H1 (cell line): ENCODE results near the gene CORO2B. TPM values are rescaled to one million over a fixed set of nuclear protein-coding genes. Genes with fewer than 3 reads are reported as not detected.

Experiments
- CBX5 ChIP-seq: fragments of 300-800, 300-1000 bp; sonication (generic); IDR thresholded peaks from 2 replicates; pipeline ENCODE4 v1.7.1; 2016; ENCODE audit warnings: antibody characterized with exemption, low read length, low read depth
- E2F6 ChIP-seq: IDR thresholded peaks from 2 replicates; pipeline ENCODE4 v1.6.1; 2012; ENCODE audit warnings: inconsistent platforms
- EP300 ChIP-seq, 2 experiments: IDR thresholded peaks; 1 replicate in 1 of 2; 2 replicates in 1 of 2; pipeline ENCODE4 v1.6.1; 2011 to 2012; ENCODE audit warnings: low read depth in 2 of 2, low read length in 2 of 2, mild to moderate bottlenecking in 2 of 2, borderline replicate concordance in 1 of 2, inconsistent platforms in 1 of 2, moderate library complexity in 1 of 2
- JUN ChIP-seq: IDR thresholded peaks from 2 replicates; pipeline ENCODE4 v1.6.1; 2011; ENCODE audit warnings: low read depth, mild to moderate bottlenecking, improper control_type of control experiment, low read length
- MAFK ChIP-seq: IDR thresholded peaks from 2 replicates; pipeline ENCODE4 v1.6.1; 2012; ENCODE audit warnings: low read depth, mild to moderate bottlenecking, improper control_type of control experiment, low read length
- PHF8 ChIP-seq: fragments of 200-600 bp; sonication (generic); conservative IDR thresholded peaks from 2 replicates; pipeline ENCODE4 v1.7.1; 2012; ENCODE audit warnings: low read depth, mild to moderate bottlenecking, inconsistent platforms, low read length, moderate library complexity
- SP2 ChIP-seq: IDR thresholded peaks from 2 replicates; pipeline ENCODE4 v1.6.1; 2012; ENCODE audit warnings: mild to moderate bottlenecking, low read length, inconsistent platforms
- TAF1 ChIP-seq: IDR thresholded peaks from 2 replicates; pipeline ENCODE4 v1.6.1; 2011; ENCODE audit warnings: mild to moderate bottlenecking, low read depth, low read length
- polyA plus RNA-seq, 7 experiments: library from polyadenylated mRNA; depleted of rRNA in 3 of 7; stranded (reverse) in 5 of 7; unstranded in 2 of 7; fragments of >200 nt in 5 of 7; fragments of 200-250 nt in 2 of 7; gene quantifications; 1 replicate in 5 of 7; 2 replicates in 1 of 7; 4 replicates in 1 of 7; pipeline versions ENCODE4 v1.2.1 to v1.2.3, GENCODE V29; 2011 to 2013; ENCODE audit warnings: missing spikeins in 2 of 7, mixed read lengths in 2 of 7
- total RNA-seq: library from RNA; stranded (reverse); fragmentation: NEBNext Ultra II Directional; extraction: Animal tissue kit (Norgen Biotek cat#: 25700); gene quantifications from 2 replicates; pipeline ENCODE4 v1.2.1, GENCODE V29; 2021

CORO2B gene
- total and polyA plus RNA-seq, 2 of the 8 experiments (the other 6 are each of a cell fraction or from before 2014, with no cell fraction given) = 3.4 to 6.7 TPM

- TF ChIP-seq CBX5 (no peak), EP300 (IDR thresholded peaks at IDR 0.05; ENCODE audit: borderline replicate concordance in 1 of 2, low read depth in 2 of 2, low read length in 2 of 2) (no peak), JUN (no peak), PHF8 (no peak), MAFK (no peak), TAF1 (no peak), SP2 (no peak), E2F6 (no peak)
Observed at GRCh38 chr15:68697711-68698690, 119.2 kb downstream of the CORO2B start (continued).
